ENCODE results near the gene TMEM234. TPM values are rescaled to one million over a fixed set of nuclear protein-coding genes. Genes with fewer than 3 reads are reported as not detected.

The TMEM234 gene
- total RNA-seq, 2 experiments from 2014 or later = 11.5 to 12.8 TPM

DNA sequence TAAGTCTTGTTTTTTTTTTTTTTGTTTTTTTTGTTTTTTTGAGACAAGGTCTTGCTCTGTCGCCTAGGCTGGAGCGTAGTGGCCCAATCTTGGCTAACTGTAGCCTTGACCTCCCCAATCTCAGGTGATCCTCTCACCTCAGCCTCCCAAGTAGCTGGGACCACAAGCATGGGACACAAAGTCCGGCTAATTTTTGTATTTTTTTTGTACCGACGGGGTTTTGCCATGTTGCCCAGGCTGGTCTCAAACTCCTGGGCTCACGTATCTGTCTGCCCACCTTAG is 35.0 kb upstream of the TMEM234 start:
- peaks cover 54% of the 10 kb centered on the region for H3K4me1 Mint-ChIP-seq (ENCODE audit: low read depth)
- H3K4me3 Mint-ChIP-seq = peak overlapping the region; percentile 92
- H3K9me3 Mint-ChIP-seq = no peaks in the 10 kb centered on the region
- H3K4me1 ChIP-seq (ENCODE audit: insufficient read depth, low read length) = peaks cover 86% of the 10 kb centered on the region
- POLR2A ChIA-PET = interaction anchor here (3.0 to 21.2 kb wide), 6 partner anchors 5 to 79 kb away, joined by 10 to 543 read pairs (median 96); partner anchors contain the start of genes FAM167B, HDAC1, LCK and MARCKSL1
- H3K27me3 Mint-ChIP-seq = no peaks in the 10 kb centered on the region
- H3K4me3 ChIP-seq (ENCODE audit: low read length) = peak overlapping the region; percentile 71
- peak overlapping the region; percentile 18 to 94 for H3K27ac ChIP-seq (ENCODE audit: low read depth in 1 of 2, low read length in 2 of 2)
- H3K9me3 ChIP-seq (ENCODE audit: control insufficient read depth in 1 of 2, insufficient read depth in 1 of 2, low read length in 2 of 2) = no peaks in the 10 kb centered on the region
- TF ChIP-seq, protein P1, sequence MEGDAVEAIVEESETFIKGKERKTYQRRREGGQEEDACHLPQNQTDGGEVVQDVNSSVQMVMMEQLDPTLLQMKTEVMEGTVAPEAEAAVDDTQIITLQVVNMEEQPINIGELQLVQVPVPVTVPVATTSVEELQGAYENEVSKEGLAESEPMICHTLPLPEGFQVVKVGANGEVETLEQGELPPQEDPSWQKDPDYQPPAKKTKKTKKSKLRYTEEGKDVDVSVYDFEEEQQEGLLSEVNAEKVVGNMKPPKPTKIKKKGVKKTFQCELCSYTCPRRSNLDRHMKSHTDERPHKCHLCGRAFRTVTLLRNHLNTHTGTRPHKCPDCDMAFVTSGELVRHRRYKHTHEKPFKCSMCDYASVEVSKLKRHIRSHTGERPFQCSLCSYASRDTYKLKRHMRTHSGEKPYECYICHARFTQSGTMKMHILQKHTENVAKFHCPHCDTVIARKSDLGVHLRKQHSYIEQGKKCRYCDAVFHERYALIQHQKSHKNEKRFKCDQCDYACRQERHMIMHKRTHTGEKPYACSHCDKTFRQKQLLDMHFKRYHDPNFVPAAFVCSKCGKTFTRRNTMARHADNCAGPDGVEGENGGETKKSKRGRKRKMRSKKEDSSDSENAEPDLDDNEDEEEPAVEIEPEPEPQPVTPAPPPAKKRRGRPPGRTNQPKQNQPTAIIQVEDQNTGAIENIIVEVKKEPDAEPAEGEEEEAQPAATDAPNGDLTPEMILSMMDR (IDR thresholded peaks at IDR 0.05) = no peak
- H3K36me3 Mint-ChIP-seq (ENCODE audit: low read depth) = peaks cover 60% of the 10 kb centered on the region
- CTCF ChIA-PET = interaction anchor here (1.5 to 7.5 kb wide), 4 partner anchors 8 to 41 kb away, joined by 3 to 40 read pairs (median 14); no protein-coding TSS in a partner anchor
- peak overlapping the region; percentile 99 for H3K27ac Mint-ChIP-seq
- no peak for ATAC-seq (ENCODE audit: poor library complexity)
- no peaks in the 10 kb centered on the region for H3K27me3 ChIP-seq (ENCODE audit: control insufficient read depth in 1 of 2, insufficient read depth in 2 of 2, low read length in 2 of 2)
- peaks cover 34% of the 10 kb centered on the region for H3K36me3 ChIP-seq (ENCODE audit: insufficient read depth, low read length)
- intact Hi-C loops (cut with DNase I, micrococcal nuclease) = no loop called here
- no peak for DNase-seq

DNA sequence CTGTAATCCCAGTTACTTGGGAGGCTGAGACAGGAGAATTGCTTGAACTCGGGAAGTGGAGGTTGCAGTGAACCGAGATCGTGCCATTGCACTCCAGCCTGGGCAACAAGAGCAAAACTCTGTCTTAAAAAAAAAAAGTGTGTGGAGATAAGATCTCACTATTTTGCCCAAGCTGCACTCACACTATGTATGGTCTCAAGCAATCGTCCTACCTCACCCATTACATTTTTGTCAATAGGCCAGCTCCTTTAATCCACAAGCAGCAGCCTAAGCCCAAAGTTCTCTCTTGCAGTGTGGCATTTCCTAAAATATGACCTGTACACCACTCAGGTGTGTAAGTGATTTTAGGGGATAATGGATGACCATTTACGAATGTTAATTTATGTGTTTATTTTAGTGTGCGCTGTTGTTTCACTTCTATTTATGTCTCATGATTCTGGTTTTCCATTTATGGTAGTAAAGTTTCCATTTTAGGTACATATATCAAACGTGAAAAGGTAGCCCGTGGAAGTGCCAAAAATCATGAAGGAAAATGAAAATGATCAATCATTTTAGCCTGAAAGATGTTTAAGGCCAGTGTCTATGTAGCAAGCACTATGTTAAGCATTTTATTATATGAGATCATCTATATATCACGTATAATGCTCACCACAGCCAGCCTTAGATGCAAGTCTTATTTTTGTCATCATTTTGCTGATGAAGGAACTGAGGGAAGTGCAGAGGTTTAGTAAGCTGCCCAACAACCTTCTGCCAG is 34.5 kb upstream of the TMEM234 start:
- intact Hi-C loops (cut with DNase I, micrococcal nuclease) = no loop called here
- peak overlapping the region; percentile 92 for H3K4me3 Mint-ChIP-seq
- peaks cover 30% of the 10 kb centered on the region for H3K36me3 ChIP-seq (ENCODE audit: insufficient read depth, low read length)
- DNase-seq = peak in 2 of 14 experiments; percentile 47 to 52
- TF ChIP-seq, protein P1 (IDR thresholded peaks at IDR 0.05) = no peak
- peak overlapping the region; percentile 99 for H3K27ac Mint-ChIP-seq
- peak overlapping the region; percentile 71 for H3K4me3 ChIP-seq (ENCODE audit: low read length)
- peaks cover 83% of the 10 kb centered on the region for H3K4me1 ChIP-seq (ENCODE audit: insufficient read depth, low read length)
- peaks cover 54% of the 10 kb centered on the region for H3K4me1 Mint-ChIP-seq (ENCODE audit: low read depth)
- ChIA-PET CTCF (interaction anchor here (1.5 to 7.5 kb wide), 4 partner anchors 8 to 41 kb away, joined by 3 to 40 read pairs (median 14); no protein-coding TSS in a partner anchor), POLR2A (interaction anchor here (1.3 to 21.2 kb wide), 7 partner anchors 6 to 79 kb away, joined by 3 to 543 read pairs (median 16); partner anchors contain the start of genes FAM167B, HDAC1, LCK and MARCKSL1)
- no peaks in the 10 kb centered on the region for H3K27me3 ChIP-seq (ENCODE audit: control insufficient read depth in 1 of 2, insufficient read depth in 2 of 2, low read length in 2 of 2)
- H3K27ac ChIP-seq (ENCODE audit: low read depth in 1 of 2, low read length in 2 of 2) = peak overlapping the region; percentile 18 to 94
- ATAC-seq (ENCODE audit: poor library complexity) = peak; percentile 22
- H3K9me3 ChIP-seq (ENCODE audit: control insufficient read depth in 1 of 2, insufficient read depth in 1 of 2, low read length in 2 of 2) = no peaks in the 10 kb centered on the region
- no peaks in the 10 kb centered on the region for H3K27me3 Mint-ChIP-seq
- H3K36me3 Mint-ChIP-seq (ENCODE audit: low read depth) = peaks cover 65% of the 10 kb centered on the region
- no peaks in the 10 kb centered on the region for H3K9me3 Mint-ChIP-seq

DNA sequence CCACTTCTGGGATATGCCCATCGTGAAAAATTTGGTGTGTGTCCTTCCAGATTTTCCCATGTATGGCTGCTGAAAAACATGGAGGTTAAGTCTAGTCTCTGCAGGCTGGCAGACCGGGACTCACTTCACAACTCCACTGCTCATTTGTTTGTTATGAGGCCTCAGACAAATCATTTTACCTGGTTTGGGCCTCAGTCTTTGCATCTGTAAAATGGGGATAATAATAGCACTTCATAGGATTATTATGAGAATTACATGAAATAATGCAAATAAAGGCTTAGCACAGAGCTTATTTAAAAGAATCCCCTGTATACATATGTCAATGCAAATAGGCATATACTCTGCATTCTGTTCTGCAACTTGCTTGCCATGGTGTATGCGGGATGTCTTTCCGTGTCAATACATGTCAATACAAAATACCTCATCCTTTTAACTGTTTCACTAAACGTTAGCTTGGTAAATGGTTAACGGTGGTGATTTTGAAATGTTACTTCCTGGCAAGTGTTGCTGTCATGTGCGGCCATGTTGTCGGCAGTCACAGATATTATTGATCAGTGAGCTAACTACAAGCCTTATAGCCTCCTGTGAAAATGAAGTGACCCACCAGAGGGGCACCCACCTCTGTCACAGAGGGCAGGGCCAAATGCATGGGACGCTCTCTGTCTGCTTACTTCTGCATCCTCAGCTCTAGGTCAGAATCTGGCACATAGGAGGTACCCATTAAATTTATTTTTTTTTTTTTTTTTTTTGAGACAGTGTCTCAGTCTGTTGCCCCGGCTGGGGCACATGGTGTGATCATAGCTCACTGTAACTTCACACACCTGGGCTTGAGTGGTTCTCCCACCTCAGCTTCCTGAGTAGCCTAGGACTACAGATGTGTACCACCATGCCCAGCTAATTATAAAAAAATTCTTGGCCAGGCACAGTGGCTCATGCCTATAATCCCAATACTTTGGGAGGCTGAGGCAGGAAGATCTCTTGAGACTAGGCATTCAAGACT is 33.2 kb upstream of the TMEM234 start:
- peak overlapping the region; percentile 37 to 94 for H3K27ac ChIP-seq (ENCODE audit: low read depth in 1 of 2, low read length in 2 of 2)
- H3K27me3 ChIP-seq (ENCODE audit: control insufficient read depth in 1 of 2, insufficient read depth in 2 of 2, low read length in 2 of 2) = no peaks in the 10 kb centered on the region
- H3K36me3 Mint-ChIP-seq (ENCODE audit: low read depth) = peaks cover 68% of the 10 kb centered on the region
- H3K36me3 ChIP-seq (ENCODE audit: insufficient read depth, low read length) = peaks cover 17% of the 10 kb centered on the region
- intact Hi-C loops (cut with DNase I, micrococcal nuclease) = no loop called here
- no peaks in the 10 kb centered on the region for H3K9me3 Mint-ChIP-seq
- H3K4me1 Mint-ChIP-seq (ENCODE audit: low read depth) = peaks cover 57% of the 10 kb centered on the region
- H3K4me3 Mint-ChIP-seq = peak overlapping the region; percentile 91
- peaks cover 79% of the 10 kb centered on the region for H3K4me1 ChIP-seq (ENCODE audit: insufficient read depth, low read length)
- CTCF ChIA-PET = interaction anchor here (0.6 to 2.4 kb wide), 9 partner anchors 12 to 313 kb away, joined by 3 to 13 read pairs (median 4); partner anchors contain the start of gene MARCKSL1
- peak in 5 of 14 experiments; percentile 19 to 60 (median 53) for DNase-seq
- peak overlapping the region; percentile 71 for H3K4me3 ChIP-seq (ENCODE audit: low read length)
- H3K9me3 ChIP-seq (ENCODE audit: control insufficient read depth in 1 of 2, insufficient read depth in 1 of 2, low read length in 2 of 2) = no peaks in the 10 kb centered on the region
- peak; percentile 39 for ATAC-seq (ENCODE audit: poor library complexity)
- H3K27ac Mint-ChIP-seq = peak overlapping the region; percentile 99
- H3K27me3 Mint-ChIP-seq = no peaks in the 10 kb centered on the region
- TF ChIP-seq, protein P1 (IDR thresholded peaks at IDR 0.05) = no peak
- POLR2A ChIA-PET = interaction anchor here (0.6 to 21.2 kb wide), 14 partner anchors 6 to 148 kb away, joined by 3 to 543 read pairs (median 6); partner anchors contain the start of genes BSDC1, FAM167B, HDAC1 and KPNA6
